Mammary epithelial cell (primary cell): Measurements from ENCODE around the gene ANK3.

Source experiments
- EZH2 ChIP-seq: IDR thresholded peaks from 2 replicates; pipeline ENCODE4 v1.6.1; 2012; ENCODE audit warnings: low read length, inconsistent platforms, borderline replicate concordance
- TF ChIP-seq, protein P1 (sequence below), 2 donors: IDR thresholded peaks in 1 of 2; conservative IDR thresholded peaks in 1 of 2; 2 replicates each; pipeline ENCODE4 v1.5.1; 2011 to 2012; ENCODE audit warnings: inconsistent platforms in 2 of 2, low read length in 2 of 2, mild to moderate bottlenecking in 2 of 2, control low read depth in 1 of 2, low read depth in 1 of 2; ENCODE audit not compliant: insufficient read depth in 1 of 2; ENCODE audit errors: extremely low read depth in 1 of 2

DNA sequence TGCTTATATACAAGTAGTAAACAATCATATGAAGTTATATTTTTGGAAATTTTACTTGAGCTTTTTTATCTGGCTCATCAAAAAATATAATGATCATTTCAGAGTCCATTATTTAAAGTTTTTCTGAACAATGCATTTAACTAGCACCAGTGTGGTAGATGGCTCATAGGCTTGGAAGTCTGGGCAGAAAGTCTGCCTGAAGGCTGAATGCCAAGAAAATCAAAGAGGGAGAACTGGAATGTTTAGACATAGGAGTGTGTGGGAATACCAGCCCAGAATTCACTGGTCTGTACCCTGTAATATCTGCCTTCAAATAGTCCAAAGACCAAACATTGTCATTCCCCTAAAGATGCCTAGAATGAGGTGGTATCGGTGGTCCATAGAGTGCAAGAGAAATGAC lies 40.3 kb upstream of the ANK3 start:
- TF ChIP-seq, protein P1, sequence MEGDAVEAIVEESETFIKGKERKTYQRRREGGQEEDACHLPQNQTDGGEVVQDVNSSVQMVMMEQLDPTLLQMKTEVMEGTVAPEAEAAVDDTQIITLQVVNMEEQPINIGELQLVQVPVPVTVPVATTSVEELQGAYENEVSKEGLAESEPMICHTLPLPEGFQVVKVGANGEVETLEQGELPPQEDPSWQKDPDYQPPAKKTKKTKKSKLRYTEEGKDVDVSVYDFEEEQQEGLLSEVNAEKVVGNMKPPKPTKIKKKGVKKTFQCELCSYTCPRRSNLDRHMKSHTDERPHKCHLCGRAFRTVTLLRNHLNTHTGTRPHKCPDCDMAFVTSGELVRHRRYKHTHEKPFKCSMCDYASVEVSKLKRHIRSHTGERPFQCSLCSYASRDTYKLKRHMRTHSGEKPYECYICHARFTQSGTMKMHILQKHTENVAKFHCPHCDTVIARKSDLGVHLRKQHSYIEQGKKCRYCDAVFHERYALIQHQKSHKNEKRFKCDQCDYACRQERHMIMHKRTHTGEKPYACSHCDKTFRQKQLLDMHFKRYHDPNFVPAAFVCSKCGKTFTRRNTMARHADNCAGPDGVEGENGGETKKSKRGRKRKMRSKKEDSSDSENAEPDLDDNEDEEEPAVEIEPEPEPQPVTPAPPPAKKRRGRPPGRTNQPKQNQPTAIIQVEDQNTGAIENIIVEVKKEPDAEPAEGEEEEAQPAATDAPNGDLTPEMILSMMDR (conservative IDR thresholded peaks at IDR 0.05 in 1 of 2, IDR thresholded peaks at IDR 0.05 in 1 of 2; ENCODE audit: extremely low read depth in 1 of 2, insufficient read depth in 1 of 2, low read depth in 1 of 2, low read length in 2 of 2) = no peak
- no peak for TF ChIP-seq EZH2
